Activated T-cell treated with anti-CD3 and anti-CD28 coated beads, Interleukin-2, amount 50 U/mL, for 72 hours (primary cell): Measurements from ENCODE around the gene IQUB. TPM values are rescaled to one million over a fixed set of nuclear protein-coding genes. Genes with fewer than 3 reads are reported as not detected.
"Not testable (repeated sequence)": the region's sequence is repeated elsewhere in the genome, so short reads cannot be mapped to it uniquely, and the experiment has no call there.

ENCODE experiments used
- ATAC-seq, 2 donors: fragments of 150-1000 bp; cut with Tn5 transposase; replicated peaks in 1 of 2; 2 replicates each; pipeline ENCODE4 v1.10.0; 2021; ENCODE audit warnings: moderate library complexity in 2 of 2, mild to moderate bottlenecking in 1 of 2
- DNase-seq, 2 donors: peaks; one replicate each; pipeline ENCODE4 v3.0.0; 2021 to 2022; ENCODE audit warnings: mixed read lengths in 1 of 2
- H3K27ac Mint-ChIP-seq: one replicate; pipeline ENCODE4 v1.8.0; 2022; ENCODE audit warnings: mild to moderate bottlenecking, moderate library complexity, mixed read lengths
- H3K27me3 Mint-ChIP-seq: one replicate; pipeline ENCODE4 v1.8.0; 2022; ENCODE audit warnings: low read depth, mixed read lengths
- H3K36me3 Mint-ChIP-seq, 2 donors: one replicate each; pipeline ENCODE4 v1.8.0; 2022; ENCODE audit warnings: mixed read lengths in 2 of 2, mild to moderate bottlenecking in 1 of 2; ENCODE audit not compliant: insufficient read depth in 2 of 2
- H3K4me1 Mint-ChIP-seq: one replicate; pipeline ENCODE4 v1.8.0; 2022; ENCODE audit warnings: low read depth, mixed read lengths
- H3K4me3 Mint-ChIP-seq, 2 donors: one replicate each; pipeline ENCODE4 v1.8.0; 2022; ENCODE audit warnings: mild to moderate bottlenecking in 2 of 2, mixed read lengths in 2 of 2, moderate library complexity in 2 of 2
- H3K9me3 Mint-ChIP-seq, 2 donors: one replicate each; pipeline ENCODE4 v1.8.0; 2022; ENCODE audit warnings: mixed read lengths in 2 of 2
- total RNA-seq, 2 donors: library from RNA; stranded (reverse); gene quantifications; one replicate each; pipeline ENCODE4 v1.2.3, GENCODE V29; 2022

Gene IQUB
- total RNA-seq, 2 donors from 2014 or later: 0.10 TPM; not detected in 1

- Mint-ChIP-seq H3K4me3 (no peak overlapping the region), H3K4me1 (peaks cover under 1% of the 10 kb centered on the region), H3K27me3 (no peaks in the 10 kb centered on the region), H3K9me3 (no peaks in the 10 kb centered on the region), H3K27ac (no peak overlapping the region), H3K36me3 (peaks cover 0 to 3% of the 10 kb centered on the region in 2 donors)
- ATAC-seq (no peak), DNase-seq (no peak)
Observed at GRCh38 chr7:123558289-123558874, 24.0 kb upstream of the IQUB start.

GRCh38 chr7:123557398-123558288 lies 23.2 kb upstream of the IQUB start, which contains the start of gene NDUFA5:
Gene NDUFA5 (minus strand): TSS chr7:123557818. CDS start chr7:123557795, 23 bp downstream.
- Mint-ChIP-seq H3K9me3 (no peaks in the 10 kb centered on the region), H3K27ac (no peak within 1 kb of the TSS), H3K27me3 (no peaks in the 10 kb centered on the region), H3K4me1 (peaks cover 6% of the 10 kb centered on the region), H3K36me3 (peaks cover 5 to 11% of the 10 kb centered on the region in 2 donors), H3K4me3 (no peak within 1 kb of the TSS)
- peak; percentile 99 for ATAC-seq
- peak; percentile 95 to 97 for DNase-seq

DNA sequence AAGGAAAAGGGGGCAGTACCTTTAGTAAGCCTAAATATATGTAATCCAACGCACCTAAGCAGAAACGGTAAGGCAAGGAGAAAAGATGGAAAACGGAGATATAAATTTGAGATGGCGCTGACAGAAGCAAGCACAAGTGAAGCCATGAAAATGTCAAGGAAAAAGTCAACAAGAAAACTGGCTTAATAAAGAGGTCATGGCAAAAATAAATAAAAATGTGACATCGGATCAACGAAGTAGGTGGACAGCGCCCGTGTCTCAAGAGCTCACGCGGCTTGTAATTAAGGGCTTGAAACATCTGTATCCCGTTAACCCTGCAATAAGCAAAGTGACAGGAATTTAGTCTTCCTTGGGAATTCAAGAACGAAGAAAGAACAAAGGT lies 22.6 kb upstream of the IQUB start:
- H3K4me3 Mint-ChIP-seq: no peak overlapping the region
- H3K27ac Mint-ChIP-seq: no peak overlapping the region
- H3K9me3 Mint-ChIP-seq: no peaks in the 10 kb centered on the region
- peaks cover 7 to 11% of the 10 kb centered on the region in 2 donors for H3K36me3 Mint-ChIP-seq
- peaks cover 6% of the 10 kb centered on the region for H3K4me1 Mint-ChIP-seq
- DNase-seq (no peak), ATAC-seq (no peak)
- H3K27me3 Mint-ChIP-seq: no peaks in the 10 kb centered on the region

DNA sequence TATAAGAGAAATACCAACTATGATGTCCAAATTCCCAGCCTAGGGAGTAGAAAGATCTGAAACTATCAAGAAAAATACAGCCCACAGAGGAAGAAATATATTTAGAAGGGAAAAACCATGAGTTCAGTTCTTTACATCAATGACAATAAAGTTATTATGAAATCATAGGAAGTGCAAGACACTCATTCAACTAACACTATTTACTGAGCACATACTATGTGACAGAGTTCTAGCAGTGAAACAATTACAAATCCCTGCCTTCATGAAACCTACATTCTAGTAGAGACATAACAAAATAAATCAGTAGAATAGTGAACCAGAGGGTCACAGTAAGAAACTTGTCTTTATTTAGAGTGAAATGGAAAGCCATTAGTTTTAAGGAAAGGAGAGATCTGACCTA lies 21.1 kb upstream of the IQUB start:
- peaks cover 7 to 11% of the 10 kb centered on the region in 2 donors for H3K36me3 Mint-ChIP-seq
- DNase-seq (no peak), ATAC-seq (no peak)
- no peaks in the 10 kb centered on the region for H3K9me3 Mint-ChIP-seq
- H3K27ac Mint-ChIP-seq: no peak overlapping the region
- H3K4me1 Mint-ChIP-seq: peaks cover 6% of the 10 kb centered on the region
- no peaks in the 10 kb centered on the region for H3K27me3 Mint-ChIP-seq
- no peak overlapping the region for H3K4me3 Mint-ChIP-seq

- no peak for ATAC-seq
- Mint-ChIP-seq H3K4me3 (no peak overlapping the region), H3K9me3 (no peaks in the 10 kb centered on the region), H3K27me3 (no peaks in the 10 kb centered on the region), H3K36me3 (peaks cover 7 to 23% of the 10 kb centered on the region in 2 donors), H3K4me1 (peaks cover 6% of the 10 kb centered on the region), H3K27ac (no peak overlapping the region)
- DNase-seq: no peak
Observed at GRCh38 chr7:123553159-123553558, 18.8 kb upstream of the IQUB start.

DNA sequence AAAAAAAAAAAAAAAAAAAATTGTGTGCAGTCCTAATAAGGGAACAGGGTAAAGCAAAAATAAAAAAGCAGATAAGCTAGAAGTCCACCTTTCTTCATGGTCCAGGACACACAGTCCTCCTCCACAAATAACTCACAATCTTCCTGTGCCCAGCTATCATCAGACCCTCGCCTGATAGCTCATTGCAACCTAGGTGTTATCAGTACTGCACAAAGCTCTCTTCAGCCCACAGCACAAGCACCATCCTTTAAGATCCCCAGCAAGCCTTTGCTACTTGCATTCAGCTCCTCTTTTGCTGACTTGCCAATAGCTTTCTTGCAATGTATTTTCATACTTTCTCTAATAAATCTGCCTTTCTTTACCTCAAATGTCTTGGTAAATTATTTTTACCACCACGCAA lies 18.2 kb upstream of the IQUB start:
- Mint-ChIP-seq H3K36me3 (peaks cover 7 to 24% of the 10 kb centered on the region in 2 donors), H3K4me1 (peaks cover 6% of the 10 kb centered on the region), H3K9me3 (no peaks in the 10 kb centered on the region), H3K27ac (no peak overlapping the region), H3K27me3 (no peaks in the 10 kb centered on the region), H3K4me3 (no peak overlapping the region)
- DNase-seq: no peak
- no peak for ATAC-seq

DNA sequence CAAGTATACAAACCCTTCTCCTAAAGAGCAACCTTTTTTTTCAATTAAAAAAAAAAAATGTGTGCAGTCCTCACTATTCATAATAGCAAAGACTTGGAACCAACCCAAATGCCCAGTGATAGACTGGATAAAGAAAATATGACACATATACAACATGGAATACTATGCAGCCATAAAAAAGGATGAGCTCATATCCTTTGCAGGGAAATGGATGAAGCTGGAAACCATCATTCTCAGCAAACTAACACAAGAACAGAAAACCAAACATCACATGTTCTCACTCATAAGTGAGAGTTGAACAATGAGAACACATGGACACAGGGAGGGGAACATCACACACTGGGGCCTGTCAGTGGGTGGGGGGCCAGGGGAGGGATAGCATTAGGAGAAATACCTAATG lies 17.7 kb upstream of the IQUB start:
- peaks cover 7 to 24% of the 10 kb centered on the region in 2 donors for H3K36me3 Mint-ChIP-seq
- not testable (repeated sequence) for H3K9me3 Mint-ChIP-seq, ATAC-seq, H3K27me3 Mint-ChIP-seq, H3K27ac Mint-ChIP-seq, DNase-seq, H3K4me3 Mint-ChIP-seq
- H3K4me1 Mint-ChIP-seq: peaks cover 10% of the 10 kb centered on the region

GRCh38 chr7:123548406-123548805 lies 14.0 kb upstream of the IQUB start:
- no peaks in the 10 kb centered on the region for H3K9me3 Mint-ChIP-seq
- peaks cover 7 to 22% of the 10 kb centered on the region in 2 donors for H3K36me3 Mint-ChIP-seq
- H3K4me3 Mint-ChIP-seq: no peak overlapping the region
- no peaks in the 10 kb centered on the region for H3K27me3 Mint-ChIP-seq
- DNase-seq (no peak), ATAC-seq (no peak)
- H3K4me1 Mint-ChIP-seq: peaks cover 11% of the 10 kb centered on the region
- H3K27ac Mint-ChIP-seq: peak overlapping the region; percentile 76

GRCh38 chr7:123539871-123540270 lies 5.5 kb upstream of the IQUB start:
- Mint-ChIP-seq H3K4me1 (peaks cover 16% of the 10 kb centered on the region), H3K4me3 (no peak overlapping the region), H3K27ac (no peak overlapping the region), H3K36me3 (peaks cover 0 to 2% of the 10 kb centered on the region in 2 donors), H3K27me3 (no peaks in the 10 kb centered on the region), H3K9me3 (no peaks in the 10 kb centered on the region)
- ATAC-seq (no peak), DNase-seq (no peak)

DNA sequence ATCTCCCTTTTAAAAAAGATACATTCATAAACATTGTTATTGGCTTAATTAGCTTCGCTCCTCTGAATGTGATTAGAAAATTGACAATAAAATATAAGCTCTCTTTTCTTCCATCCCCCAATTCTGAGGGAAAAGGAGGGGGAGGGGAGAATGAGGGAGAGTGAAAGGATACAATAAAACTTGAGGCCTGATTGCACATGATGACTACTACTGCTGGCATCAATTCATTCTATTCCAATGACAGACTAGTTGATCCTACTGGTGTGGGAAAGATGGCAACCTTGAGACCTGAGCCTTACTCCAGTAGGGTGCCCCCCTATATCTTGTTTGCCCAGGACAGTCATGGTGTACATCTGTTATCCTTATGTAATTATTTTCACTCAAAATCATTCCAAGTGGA lies 4.5 kb upstream of the IQUB start:
- no peak for ATAC-seq
- H3K27me3 Mint-ChIP-seq: peaks cover 4% of the 10 kb centered on the region
- peaks cover 0 to 2% of the 10 kb centered on the region in 2 donors for H3K36me3 Mint-ChIP-seq
- no peaks in the 10 kb centered on the region for H3K9me3 Mint-ChIP-seq
- no peak for DNase-seq
- H3K4me1 Mint-ChIP-seq: peaks cover 25% of the 10 kb centered on the region
- no peak overlapping the region for H3K27ac Mint-ChIP-seq
- no peak overlapping the region for H3K4me3 Mint-ChIP-seq

- Mint-ChIP-seq H3K9me3 (no peaks in the 10 kb centered on the region), H3K36me3 (peaks cover 0 to 2% of the 10 kb centered on the region in 2 donors), H3K4me1 (peaks cover 31% of the 10 kb centered on the region), H3K4me3 (no peak overlapping the region), H3K27me3 (peaks cover 10% of the 10 kb centered on the region), H3K27ac (peak overlapping the region; percentile 18)
- DNase-seq: no peak
- ATAC-seq: no peak
Observed at GRCh38 chr7:123538189-123538714, 3.9 kb upstream of the IQUB start.

- no peak for ATAC-seq
- H3K4me3 Mint-ChIP-seq: no peak overlapping the region
- peaks cover 38% of the 10 kb centered on the region for H3K4me1 Mint-ChIP-seq
- H3K27ac Mint-ChIP-seq: no peak overlapping the region
- peaks cover 0 to 2% of the 10 kb centered on the region in 2 donors for H3K36me3 Mint-ChIP-seq
- no peaks in the 10 kb centered on the region for H3K9me3 Mint-ChIP-seq
- H3K27me3 Mint-ChIP-seq: peaks cover 18% of the 10 kb centered on the region
- no peak for DNase-seq
Observed at GRCh38 chr7:123537026-123537642, 2.7 kb upstream of the IQUB start.

DNA sequence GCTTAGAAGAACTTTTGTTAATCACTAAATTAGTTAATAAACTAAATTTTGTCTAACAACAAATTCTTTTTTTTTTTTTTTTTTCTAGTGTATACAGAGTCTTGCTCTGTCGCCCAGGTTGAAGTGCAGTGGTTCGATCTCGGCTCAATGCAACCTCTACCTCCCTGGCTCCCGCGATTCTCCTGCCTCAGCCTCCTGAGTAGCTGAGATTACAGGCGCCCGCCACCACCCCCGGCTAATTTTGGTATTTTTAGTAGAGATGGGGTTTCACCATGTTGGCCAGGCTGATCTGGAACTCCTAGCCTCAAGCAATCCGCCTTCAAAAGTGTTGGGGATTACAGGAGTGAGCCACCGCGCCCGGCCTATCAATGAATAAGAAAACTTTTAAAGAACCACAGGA lies 1.1 kb upstream of the IQUB start:
- Mint-ChIP-seq H3K27ac (no peak overlapping the region), H3K36me3 (no peaks in the 10 kb centered on the region), H3K9me3 (no peaks in the 10 kb centered on the region), H3K27me3 (peaks cover 24% of the 10 kb centered on the region), H3K4me1 (peaks cover 39% of the 10 kb centered on the region), H3K4me3 (peak overlapping the region; percentile 87 to 95)
- no peak for ATAC-seq
- DNase-seq: no peak
